Neural crest cell (in vitro differentiated cells): ENCODE data around the gene SELENOP. TPM values are rescaled to one million over a fixed set of nuclear protein-coding genes. Genes with fewer than 3 reads are reported as not detected.

Source experiments
- DNase-seq: peaks from one replicate; pipeline ENCODE4 v3.0.0; 2021; ENCODE audit warnings: low read depth, mixed read lengths, low spot score
- H3K27ac Mint-ChIP-seq: one replicate; pipeline ENCODE4 v1.8.0; 2021; ENCODE audit warnings: mild to moderate bottlenecking, mixed read lengths; ENCODE audit not compliant: unreplicated experiment
- H3K27me3 Mint-ChIP-seq: 2 replicates; pipeline ENCODE4 v1.8.0; 2021; ENCODE audit warnings: low read depth, mild to moderate bottlenecking, mixed read lengths
- H3K36me3 Mint-ChIP-seq: 2 replicates; pipeline ENCODE4 v1.8.0; 2021; ENCODE audit warnings: low read depth, mild to moderate bottlenecking, mixed read lengths
- H3K4me1 Mint-ChIP-seq: 2 replicates; pipeline ENCODE4 v1.8.0; 2021; ENCODE audit warnings: mixed read lengths
- H3K4me3 Mint-ChIP-seq: one replicate; pipeline ENCODE4 v1.8.0; 2021; ENCODE audit warnings: mild to moderate bottlenecking, mixed read lengths
- H3K9me3 Mint-ChIP-seq: 2 replicates; pipeline ENCODE4 v1.8.0; 2021; ENCODE audit warnings: mixed read lengths
- total RNA-seq: library from RNA; stranded (reverse); gene quantifications from 2 replicates; pipeline ENCODE4 v1.2.1, GENCODE V29; 2021
- TF ChIP-seq, protein P1 (sequence below): fragments of 200-600 bp; sonication (generic); conservative IDR thresholded peaks from 2 replicates; pipeline ENCODE4 v1.5.0; 2021; ENCODE audit warnings: antibody characterized with exemption, mild to moderate bottlenecking

The SELENOP gene
- total RNA-seq, 1 donor from 2014 or later, result 2.2 TPM

DNA sequence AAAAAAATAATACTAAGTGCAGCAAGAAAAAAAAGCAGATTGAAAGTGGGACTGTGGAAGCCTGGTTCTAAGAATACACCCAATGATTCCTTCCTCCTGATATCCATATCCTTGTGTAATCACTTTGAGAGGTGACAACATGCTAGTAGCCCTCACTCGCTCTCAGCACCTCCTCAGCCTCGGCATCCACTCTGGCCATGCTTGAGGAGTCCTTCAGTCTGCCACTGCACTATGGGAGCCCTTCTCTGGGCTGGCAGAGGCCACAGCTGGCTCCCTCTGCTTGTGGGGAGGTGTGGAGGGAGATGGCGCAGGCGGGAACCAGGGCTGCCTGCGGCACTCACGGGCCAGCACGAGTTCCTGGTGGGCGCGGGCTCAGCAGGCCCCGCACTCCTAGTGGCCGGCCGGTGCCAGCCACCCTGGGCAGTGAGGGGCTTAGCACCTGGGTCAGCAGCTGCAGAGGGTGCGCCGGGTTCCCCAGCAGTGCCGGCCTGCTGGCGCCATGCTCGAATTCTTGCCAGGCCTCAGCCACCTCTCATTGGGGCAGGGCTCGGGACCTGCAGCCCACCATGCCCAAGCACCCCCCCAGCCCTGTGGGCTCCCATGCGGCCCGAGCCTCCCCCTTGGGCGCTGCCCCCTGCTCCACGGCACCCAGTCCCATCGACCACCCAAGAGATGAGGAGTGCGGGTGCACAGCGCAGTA is 24.5 kb upstream of the SELENOP start:
- DNase-seq, result no peak
- TF ChIP-seq, protein P1, sequence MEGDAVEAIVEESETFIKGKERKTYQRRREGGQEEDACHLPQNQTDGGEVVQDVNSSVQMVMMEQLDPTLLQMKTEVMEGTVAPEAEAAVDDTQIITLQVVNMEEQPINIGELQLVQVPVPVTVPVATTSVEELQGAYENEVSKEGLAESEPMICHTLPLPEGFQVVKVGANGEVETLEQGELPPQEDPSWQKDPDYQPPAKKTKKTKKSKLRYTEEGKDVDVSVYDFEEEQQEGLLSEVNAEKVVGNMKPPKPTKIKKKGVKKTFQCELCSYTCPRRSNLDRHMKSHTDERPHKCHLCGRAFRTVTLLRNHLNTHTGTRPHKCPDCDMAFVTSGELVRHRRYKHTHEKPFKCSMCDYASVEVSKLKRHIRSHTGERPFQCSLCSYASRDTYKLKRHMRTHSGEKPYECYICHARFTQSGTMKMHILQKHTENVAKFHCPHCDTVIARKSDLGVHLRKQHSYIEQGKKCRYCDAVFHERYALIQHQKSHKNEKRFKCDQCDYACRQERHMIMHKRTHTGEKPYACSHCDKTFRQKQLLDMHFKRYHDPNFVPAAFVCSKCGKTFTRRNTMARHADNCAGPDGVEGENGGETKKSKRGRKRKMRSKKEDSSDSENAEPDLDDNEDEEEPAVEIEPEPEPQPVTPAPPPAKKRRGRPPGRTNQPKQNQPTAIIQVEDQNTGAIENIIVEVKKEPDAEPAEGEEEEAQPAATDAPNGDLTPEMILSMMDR, result no peak
- Mint-ChIP-seq H3K27ac (no peak overlapping the region), H3K4me3 (no peak overlapping the region), H3K9me3 (peaks cover 3% of the 10 kb centered on the region), H3K4me1 (no peaks in the 10 kb centered on the region), H3K27me3 (no peaks in the 10 kb centered on the region), H3K36me3 (no peaks in the 10 kb centered on the region)

DNA sequence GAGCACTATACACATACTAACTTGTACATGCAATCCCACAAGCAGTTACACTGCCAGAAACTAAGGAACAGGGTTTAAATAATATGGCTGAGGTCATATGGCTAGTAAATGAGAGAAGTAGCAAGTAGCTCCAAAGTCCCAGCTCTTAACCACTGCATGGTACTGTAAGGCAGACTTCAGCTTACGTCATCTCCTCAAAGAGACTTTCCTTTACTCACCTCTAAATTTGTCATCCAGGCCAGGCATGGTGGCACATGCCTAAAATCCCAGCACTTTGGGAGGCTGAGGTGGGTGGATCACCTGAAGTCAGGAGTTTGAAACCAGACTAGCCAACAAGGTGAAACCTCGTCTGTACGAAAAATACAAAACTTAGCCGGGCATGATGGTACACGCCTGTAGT is 20.4 kb upstream of the SELENOP start:
- DNase-seq, result no peak
- H3K27me3 Mint-ChIP-seq, result no peaks in the 10 kb centered on the region
- TF ChIP-seq, protein P1, result no peak
- H3K36me3 Mint-ChIP-seq, result no peaks in the 10 kb centered on the region
- peaks cover 3% of the 10 kb centered on the region for H3K9me3 Mint-ChIP-seq
- no peaks in the 10 kb centered on the region for H3K4me1 Mint-ChIP-seq
- no peak overlapping the region for H3K27ac Mint-ChIP-seq
- no peak overlapping the region for H3K4me3 Mint-ChIP-seq

DNA sequence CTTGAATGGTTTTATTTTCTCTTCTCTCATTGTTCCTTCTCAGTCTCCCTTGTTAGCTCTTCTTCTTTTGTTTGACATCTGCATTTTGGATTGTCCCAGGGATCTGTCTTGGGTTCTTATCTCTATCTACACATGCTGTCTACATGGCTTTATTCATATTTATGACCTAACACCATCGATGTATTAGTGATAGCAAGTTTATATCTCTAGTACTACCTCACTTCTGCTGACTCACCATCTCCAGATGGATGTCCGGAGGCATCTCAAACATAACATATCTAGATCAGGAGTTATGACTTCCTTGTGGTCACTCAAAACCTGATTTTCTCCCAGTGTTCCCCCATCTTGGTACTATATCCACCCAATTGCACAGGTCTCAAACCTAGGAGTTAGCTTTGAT is 19.2 kb upstream of the SELENOP start:
- no peak for DNase-seq
- Mint-ChIP-seq H3K27me3 (no peaks in the 10 kb centered on the region), H3K9me3 (peaks cover 3% of the 10 kb centered on the region), H3K4me3 (no peak overlapping the region), H3K36me3 (no peaks in the 10 kb centered on the region), H3K27ac (no peak overlapping the region), H3K4me1 (no peaks in the 10 kb centered on the region)
- TF ChIP-seq, protein P1, result no peak

DNA sequence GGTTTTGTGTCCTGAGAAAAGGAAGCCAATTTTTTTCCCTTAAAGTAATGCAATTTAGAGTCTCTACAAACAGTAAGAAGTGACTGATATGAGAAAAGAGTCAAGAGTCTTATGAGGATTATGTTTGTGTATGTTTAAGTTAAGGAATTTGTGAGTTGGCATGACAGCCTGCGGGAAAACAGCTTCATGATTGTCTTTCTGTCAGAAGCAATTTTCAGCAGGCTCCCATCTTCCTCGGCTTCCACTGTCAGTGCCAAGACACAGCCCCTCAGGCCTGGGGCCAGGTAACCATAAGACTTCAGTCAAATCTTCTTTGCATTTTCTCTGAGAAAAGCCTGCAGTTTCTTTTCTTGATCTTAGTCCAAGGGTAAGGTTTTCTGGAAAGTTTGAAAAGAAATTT is 17.0 kb upstream of the SELENOP start:
- no peak overlapping the region for H3K27ac Mint-ChIP-seq
- no peak overlapping the region for H3K4me3 Mint-ChIP-seq
- no peaks in the 10 kb centered on the region for H3K27me3 Mint-ChIP-seq
- H3K36me3 Mint-ChIP-seq, result no peaks in the 10 kb centered on the region
- no peak for DNase-seq
- no peaks in the 10 kb centered on the region for H3K9me3 Mint-ChIP-seq
- no peaks in the 10 kb centered on the region for H3K4me1 Mint-ChIP-seq
- TF ChIP-seq, protein P1, result no peak

DNA sequence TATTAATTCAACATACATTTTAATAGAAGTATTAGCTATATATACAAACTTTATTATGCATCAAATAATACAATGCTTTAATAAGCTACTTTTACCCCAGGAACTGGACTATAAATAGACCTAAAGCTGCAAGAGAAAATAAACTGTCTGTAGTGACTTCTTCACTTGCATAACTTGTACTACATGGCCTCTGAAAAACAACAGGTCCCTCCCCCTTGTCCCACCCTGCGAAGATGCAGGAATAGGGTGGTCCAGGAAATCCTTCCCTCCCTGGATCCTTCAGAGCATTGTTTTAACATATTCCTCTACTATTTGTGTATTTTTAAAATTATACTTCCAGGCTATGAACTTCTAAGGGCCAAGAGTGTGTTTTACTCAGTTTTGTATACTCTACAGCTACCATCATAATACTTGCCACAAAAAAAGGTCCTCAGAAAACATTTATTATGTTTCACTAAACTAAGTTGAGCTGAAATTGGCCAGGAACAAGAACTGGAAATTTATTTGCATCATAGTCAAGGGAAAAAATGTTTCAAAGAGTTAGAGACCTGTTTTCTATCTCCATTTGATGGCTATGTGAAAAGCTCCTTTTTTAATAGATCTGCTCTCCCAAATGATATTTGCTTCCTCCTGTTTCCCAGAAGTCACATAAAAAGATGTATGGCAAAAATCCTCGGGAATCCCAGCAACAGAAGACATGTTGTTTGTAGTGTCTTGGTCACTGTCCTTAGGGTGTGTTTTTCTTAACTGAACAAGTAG is 15.2 kb upstream of the SELENOP start:
- no peak overlapping the region for H3K4me3 Mint-ChIP-seq
- no peaks in the 10 kb centered on the region for H3K9me3 Mint-ChIP-seq
- TF ChIP-seq, protein P1, result no peak
- no peak for DNase-seq
- H3K27ac Mint-ChIP-seq, result no peak overlapping the region
- no peaks in the 10 kb centered on the region for H3K4me1 Mint-ChIP-seq
- no peaks in the 10 kb centered on the region for H3K27me3 Mint-ChIP-seq
- H3K36me3 Mint-ChIP-seq, result no peaks in the 10 kb centered on the region
